GM21528 (cell line): ENCODE data around the gene PGAM1.
"Not testable (repeated sequence)": the region's sequence is repeated elsewhere in the genome, so short reads cannot be mapped to it uniquely, and the experiment has no call there.

ENCODE experiments used
- ATAC-seq: cut with Tn5 transposase; IDR thresholded peaks from one replicate; pipeline ENCODE4 v1.9.1; 2021; ENCODE audit warnings: mild to moderate bottlenecking, moderate library complexity; ENCODE audit not compliant: unreplicated experiment, low FRiP score

Gene PGAM1

DNA sequence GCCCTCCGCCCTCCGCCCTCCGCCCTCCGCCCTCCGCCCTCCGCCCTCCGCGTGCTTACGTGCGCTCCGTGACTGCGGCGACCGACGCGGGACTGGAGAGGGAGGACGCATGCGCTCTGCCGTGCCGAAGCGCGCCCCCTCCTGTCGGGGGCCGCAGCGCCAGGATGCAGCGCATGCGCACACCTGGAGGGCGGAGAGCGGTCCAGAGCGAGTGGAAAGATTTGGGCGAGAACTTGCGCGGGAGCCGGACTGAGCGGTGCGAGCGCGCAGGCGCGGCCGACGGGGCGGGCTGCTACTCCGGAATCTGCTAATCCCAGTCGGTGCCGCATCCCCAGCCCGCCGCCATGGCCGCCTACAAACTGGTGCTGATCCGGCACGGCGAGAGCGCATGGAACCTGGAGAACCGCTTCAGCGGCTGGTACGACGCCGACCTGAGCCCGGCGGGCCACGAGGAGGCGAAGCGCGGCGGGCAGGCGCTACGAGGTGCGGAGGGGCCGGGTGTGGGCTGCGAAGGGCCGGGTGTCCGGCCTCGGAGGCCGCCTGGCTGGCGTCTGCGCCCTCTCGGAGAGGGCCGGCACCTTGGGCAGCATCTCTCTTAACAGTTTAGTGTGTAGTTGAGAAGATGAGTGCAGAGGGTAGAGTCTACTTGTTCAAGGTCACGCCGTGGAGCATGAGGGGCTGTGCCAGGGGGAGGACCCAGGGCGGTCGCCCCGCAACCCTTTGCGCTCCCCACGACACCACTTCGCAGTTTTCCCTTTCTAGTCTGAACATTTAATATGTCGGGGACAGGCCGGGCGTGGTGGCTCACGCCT lies at the start of gene PGAM1:
TSS of gene PGAM1 (plus strand) at position 228 of the 812 bp plus-strand sequence. CDS start at position 345, 117 bp downstream.
- peak; percentile 73 for ATAC-seq

DNA sequence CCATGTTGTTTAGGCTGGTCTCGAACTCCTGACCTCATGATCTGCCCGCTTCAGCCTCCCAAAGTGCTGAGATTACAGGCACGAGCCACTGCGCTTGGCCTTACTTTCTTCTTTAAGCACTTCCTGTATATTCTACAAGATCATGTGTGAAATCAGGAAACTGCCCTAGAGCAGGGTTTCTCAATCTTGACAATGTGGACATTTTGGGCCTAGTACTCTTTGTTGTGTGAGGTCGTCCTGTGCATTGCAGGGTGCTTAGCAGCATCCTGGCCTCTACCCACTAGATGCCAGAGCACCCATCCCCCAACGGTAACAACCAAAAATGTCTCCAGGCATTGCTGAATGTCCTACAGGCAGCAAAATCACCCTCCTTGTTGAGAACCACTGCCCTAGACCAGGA lies 49.6 kb upstream of the PGAM1 start:
- no peak for ATAC-seq

- ATAC-seq, result no peak
These were observed 46.8 kb upstream of the PGAM1 start for GRCh38 chr10:97378933-97379921.

DNA sequence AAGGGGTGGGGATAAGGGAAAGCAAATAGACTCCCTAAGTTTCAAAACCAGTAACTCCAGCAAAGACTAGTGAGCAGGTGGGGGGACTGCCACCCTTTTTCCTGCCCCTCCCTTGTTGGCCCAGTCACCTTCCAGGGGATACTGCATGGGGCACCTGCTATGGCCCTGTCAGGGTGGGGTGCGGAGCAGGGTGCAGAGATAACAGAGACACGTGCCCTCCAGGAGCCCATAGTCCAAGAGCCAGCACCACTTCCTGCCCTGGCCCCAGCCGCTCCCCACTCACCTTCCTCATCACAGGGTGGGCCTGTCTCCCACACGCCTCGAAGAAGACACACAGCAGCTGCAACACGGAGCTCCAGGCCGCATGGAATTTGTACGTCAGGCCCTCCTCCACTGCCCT lies 45.5 kb upstream of the PGAM1 start:
- ATAC-seq, result no peak

DNA sequence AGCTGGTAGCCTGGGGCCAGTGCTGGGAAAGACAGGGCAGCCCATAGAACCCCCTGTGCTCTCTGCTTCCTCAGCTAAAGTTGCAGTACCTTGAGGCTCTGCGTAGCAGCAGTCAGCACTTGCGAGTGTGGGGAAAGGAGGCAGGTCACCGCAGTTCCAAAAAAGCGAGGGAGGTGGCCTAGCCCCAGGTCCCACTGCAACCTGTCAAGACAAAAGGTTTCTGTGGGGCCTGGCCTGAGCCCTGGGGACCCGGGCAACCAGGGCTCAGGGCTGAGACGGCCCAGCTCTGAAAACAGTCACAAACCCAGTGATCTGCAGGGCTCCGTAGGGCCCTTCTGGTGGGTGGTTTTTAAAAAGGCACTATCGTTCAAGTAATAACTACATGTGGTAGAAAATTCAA lies 44.4 kb upstream of the PGAM1 start:
- ATAC-seq, result no peak

GRCh38 chr10:97383159-97383558 lies 42.8 kb upstream of the PGAM1 start:
- no peak for ATAC-seq

DNA sequence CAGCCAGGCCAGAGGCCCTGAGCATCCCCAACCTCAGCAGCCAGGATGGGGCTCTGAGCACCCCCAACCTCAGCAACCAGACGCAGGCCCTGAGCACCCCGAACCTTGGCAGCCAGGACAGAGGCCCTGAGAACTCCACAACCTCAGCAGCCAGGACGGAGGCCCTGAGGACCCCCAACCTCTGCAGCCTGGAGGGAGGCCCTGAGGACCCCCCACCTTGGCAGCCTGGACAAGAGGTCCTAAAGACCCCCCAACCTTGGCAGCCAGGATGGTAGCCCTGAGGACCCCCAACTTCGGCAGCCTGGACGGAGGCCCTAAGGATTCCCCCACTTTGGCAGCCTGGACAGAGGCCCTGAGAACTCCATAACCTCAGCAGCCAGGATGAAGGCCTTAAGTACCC lies 41.8 kb upstream of the PGAM1 start:
- ATAC-seq, result no peak

DNA sequence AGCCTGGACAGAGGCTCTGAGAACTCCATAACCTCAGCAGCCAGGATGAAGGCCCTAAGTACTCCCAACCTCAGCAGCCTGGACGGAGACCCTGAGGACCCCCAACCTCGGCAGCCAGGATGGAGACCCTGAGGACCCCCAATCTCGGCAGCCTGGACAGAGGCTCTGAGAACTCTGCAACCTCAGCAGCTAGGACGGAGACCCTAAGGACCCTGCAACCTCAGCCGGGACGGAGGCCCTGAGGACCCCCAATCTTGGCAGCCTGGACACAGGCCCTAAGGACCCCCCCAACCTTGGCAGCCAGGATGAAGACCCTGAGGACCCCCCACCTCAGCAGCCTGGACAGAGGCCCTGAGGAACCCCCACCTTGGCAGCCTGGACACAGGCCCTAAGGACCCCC lies 41.4 kb upstream of the PGAM1 start:
- no peak for ATAC-seq

- no peak for ATAC-seq
These were observed 40.4 kb upstream of the PGAM1 start for GRCh38 chr10:97385565-97385964.

DNA sequence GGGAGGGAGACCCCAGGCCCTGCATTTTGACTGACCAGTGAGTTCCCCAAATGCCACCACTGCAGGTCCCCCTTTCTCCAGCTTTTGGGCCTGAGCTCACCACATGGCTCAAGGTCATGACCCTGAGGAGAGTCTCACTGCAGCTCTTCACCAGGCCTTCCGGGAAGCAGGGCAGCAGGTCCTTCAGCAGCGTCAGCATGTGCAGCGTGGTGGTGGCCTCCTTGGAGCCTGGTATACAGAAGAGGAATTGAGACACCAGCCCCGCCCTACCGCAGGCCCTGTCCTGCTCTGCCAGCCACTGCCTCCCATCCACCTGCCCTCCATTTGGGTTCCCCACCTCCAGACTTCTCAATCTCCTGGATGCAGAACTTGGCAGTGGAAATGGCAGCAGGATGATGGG lies 37.8 kb upstream of the PGAM1 start:
- ATAC-seq, result no peak

- ATAC-seq, result no peak
These were observed 35.9 kb upstream of the PGAM1 start for GRCh38 chr10:97390091-97390490.

GRCh38 chr10:97393034-97393573 lies 32.9 kb upstream of the PGAM1 start:
- no peak for ATAC-seq

DNA sequence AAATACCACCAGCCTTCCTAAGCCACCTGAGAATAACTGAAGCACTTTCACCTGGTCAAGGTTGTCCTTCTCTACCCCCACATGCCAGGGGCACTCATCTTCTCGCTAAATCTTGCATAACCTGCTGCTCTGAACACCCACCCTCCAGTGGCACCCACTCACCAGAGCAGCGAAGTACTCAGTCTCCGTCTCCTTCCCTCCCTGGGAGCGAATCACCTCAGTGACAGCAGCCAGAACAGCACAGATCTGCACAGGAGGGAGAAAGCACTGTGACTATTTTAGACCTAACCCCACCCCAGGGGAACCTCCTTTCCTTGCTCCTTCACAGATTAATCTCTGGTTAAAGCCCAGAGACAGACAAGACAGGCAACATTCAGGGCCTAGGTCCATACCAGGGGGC lies 29.9 kb upstream of the PGAM1 start:
- no peak for ATAC-seq

- no peak for ATAC-seq
These were observed 26.0 kb upstream of the PGAM1 start for GRCh38 chr10:97399843-97400545.

GRCh38 chr10:97400665-97401454 lies 25.1 kb upstream of the PGAM1 start, which contains the start of gene RRP12:
RRP12 (minus strand) TSS chr10:97401340; CDS start chr10:97401231, 109 bp downstream.
- peak; percentile 95 for ATAC-seq

DNA sequence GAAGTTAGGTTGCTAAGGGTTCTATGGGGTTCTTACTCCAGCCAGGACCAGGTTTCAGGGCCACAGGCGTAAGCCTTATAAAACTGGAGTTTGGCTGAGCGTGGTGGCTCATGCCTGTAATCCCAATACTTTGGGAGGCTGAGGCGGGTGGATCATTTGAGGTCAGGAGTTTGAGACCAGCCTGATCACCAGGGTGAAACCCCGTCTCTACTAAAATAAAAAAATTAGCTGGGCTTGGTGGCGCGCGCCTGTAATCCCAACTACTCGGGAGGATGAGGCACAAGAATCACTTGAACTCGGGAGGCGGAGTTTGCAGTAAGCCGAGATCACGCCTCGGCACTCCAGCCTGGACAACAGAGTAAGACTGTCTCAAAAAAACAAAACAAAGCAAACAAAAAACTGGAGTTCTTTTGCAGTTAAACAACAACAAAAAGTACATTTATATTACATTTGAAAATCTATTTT lies 24.5 kb upstream of the PGAM1 start:
- no peak for ATAC-seq

DNA sequence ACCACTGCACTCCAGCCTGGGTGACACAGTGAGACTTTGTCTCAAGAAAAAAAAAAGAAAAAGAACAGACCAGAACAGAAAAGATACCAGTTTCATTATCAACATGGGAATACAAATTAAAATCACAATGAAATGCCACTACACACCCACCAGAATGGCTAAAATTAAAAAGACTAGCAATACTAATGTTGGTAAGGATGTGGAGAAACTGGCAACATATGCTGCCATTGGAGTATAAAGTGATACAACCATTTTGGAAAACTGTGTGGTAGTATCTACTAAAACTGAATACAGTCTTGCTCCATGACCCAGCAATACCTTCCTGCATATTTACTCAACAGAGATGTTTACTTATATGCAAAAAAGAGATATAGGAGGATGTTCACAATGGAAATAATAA lies 21.9 kb upstream of the PGAM1 start:
- ATAC-seq, result no peak

DNA sequence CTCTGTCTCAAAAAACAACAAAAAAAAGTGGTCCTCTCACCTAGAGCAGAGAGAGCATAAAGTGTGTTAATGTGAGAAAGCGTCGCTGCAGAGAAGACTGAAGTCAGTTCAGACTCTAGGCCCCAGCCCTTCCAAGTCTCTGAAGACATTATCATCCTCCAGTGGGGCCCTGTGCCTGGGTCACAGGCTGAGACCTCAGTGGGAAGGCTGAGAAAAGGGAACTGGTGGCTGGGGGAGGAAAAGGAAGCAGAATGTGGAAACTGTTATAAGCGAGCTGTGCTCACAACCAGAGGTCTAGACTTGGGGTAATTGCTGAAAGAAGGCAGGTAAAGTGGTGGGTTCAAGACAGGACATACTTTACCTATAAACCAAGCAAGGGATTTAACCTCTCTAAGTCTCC lies 19.9 kb upstream of the PGAM1 start:
- no peak for ATAC-seq

DNA sequence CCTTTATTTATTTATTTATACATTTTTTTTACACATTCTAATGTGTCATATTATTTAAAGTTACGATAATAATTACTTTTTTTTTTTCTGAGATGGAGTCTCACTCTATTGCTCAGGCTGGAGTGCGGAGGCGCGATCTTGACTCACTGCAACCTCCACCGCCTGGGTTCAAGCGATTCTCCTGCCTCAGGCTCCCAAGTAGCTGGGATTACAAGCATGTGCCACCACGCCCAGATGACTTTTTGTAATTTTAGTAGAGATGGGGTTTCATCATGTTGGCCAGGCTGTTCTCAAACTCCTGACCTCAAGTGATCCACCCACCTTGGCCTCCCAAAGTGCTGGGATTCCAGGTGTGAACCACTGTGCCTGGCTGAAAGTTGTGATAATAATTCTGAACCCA lies 19.5 kb upstream of the PGAM1 start:
- ATAC-seq, result not testable (repeated sequence)
